ENCODE results near the gene RBFOX1.

The RBFOX1 gene

GRCh38 chr16:7716660-7717550, 384.3 kb downstream of the RBFOX1 start:
- H3K4me1 ChIP-seq: peaks cover 10% of the 10 kb centered on the region; the same call in 1 of the 2 replicates
- no peak overlapping the region for H3K4me3 ChIP-seq
- H3K4me2 ChIP-seq: no peak overlapping the region
- TF ChIP-seq Cebpa-rat (IDR thresholded peaks at IDR 0.05): no peak
- H3K27ac ChIP-seq: no peak overlapping the region
- H4K20me1 ChIP-seq: no peaks in the 10 kb centered on the region
- no peaks in the 10 kb centered on the region for H3K36me3 ChIP-seq
- H3K27me3 ChIP-seq: no peaks in the 10 kb centered on the region
- H3K9me3 ChIP-seq: no peaks in the 10 kb centered on the region
- no peak overlapping the region for H3K9ac ChIP-seq

DNA sequence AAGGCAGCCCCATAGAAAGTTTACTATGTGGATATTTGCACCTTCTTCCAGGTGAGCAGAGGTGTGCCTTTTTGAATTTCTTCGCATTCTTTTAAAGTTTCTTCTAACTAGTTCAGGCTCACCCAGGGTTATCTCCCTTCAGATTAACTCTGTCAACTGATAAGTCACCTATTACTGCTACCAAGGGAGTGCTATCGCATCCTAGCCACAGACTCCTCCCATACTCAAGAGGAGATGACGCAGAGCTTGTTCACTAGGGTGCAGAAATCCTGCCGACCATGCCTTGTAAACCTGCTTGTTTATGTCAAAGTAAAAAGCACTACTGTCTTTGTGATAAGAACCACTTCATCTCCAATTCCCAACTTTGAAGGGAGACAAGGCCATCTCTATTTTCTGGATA, 390.1 kb downstream of the RBFOX1 start:
- H3K9me3 ChIP-seq: no peaks in the 10 kb centered on the region
- H3K4me1 ChIP-seq: 0 out of 2 replicates have a peak, but pooled peaks cover under 1% of the 10 kb centered on the region
- no peaks in the 10 kb centered on the region for H3K27me3 ChIP-seq
- no peak overlapping the region for H3K9ac ChIP-seq
- no peak overlapping the region for H3K4me2 ChIP-seq
- no peak overlapping the region for H3K4me3 ChIP-seq
- no peak for TF ChIP-seq Cebpa-rat (IDR thresholded peaks at IDR 0.05)
- no peaks in the 10 kb centered on the region for H3K36me3 ChIP-seq
- no peaks in the 10 kb centered on the region for H4K20me1 ChIP-seq
- no peak overlapping the region for H3K27ac ChIP-seq

GRCh38 chr16:7731141-7731540, 398.5 kb downstream of the RBFOX1 start:
- Histone ChIP-seq H3K4me2 (no peak overlapping the region), H3K27me3 (no peaks in the 10 kb centered on the region), H3K36me3 (no peaks in the 10 kb centered on the region), H3K27ac (no peak overlapping the region), H3K9me3 (no peaks in the 10 kb centered on the region), H3K4me1 (peaks cover 8% of the 10 kb centered on the region), H3K9ac (no peak overlapping the region), H3K4me3 (no peak overlapping the region), H4K20me1 (no peaks in the 10 kb centered on the region)
- TF ChIP-seq Cebpa-rat (IDR thresholded peaks at IDR 0.05): no peak

DNA sequence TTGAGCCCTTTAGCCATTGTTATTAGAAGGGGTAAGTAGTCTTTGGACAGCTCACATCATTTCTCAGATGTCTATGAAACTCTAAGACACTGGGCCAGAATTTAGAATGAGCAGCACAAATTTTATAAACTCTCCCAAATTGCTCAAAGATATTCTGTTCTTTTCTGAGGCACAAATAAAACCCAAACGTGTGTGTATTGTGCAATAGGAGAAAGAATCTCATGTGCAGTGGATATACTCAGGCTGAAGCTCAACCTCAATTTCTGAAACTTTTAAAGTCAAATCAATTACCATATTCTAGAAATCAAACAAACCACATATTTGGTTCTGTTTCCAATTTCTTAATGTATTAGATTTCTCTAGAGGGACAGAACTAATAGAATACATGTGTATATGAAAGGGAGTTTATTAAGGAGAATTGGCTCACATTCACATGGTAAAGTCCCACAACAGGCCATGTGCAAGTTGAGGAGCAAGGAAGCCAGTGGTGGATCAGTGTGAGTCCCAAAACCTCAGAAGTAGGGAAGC, 403.6 kb downstream of the RBFOX1 start:
- no peak overlapping the region for H3K9ac ChIP-seq
- H3K9me3 ChIP-seq: peaks cover 3% of the 10 kb centered on the region; the same call in 1 of the 2 replicates
- H3K27me3 ChIP-seq: no peaks in the 10 kb centered on the region
- no peaks in the 10 kb centered on the region for H4K20me1 ChIP-seq
- H3K4me2 ChIP-seq: no peak overlapping the region
- no peak; the same call in 1 of the 2 replicates for TF ChIP-seq Cebpa-rat (IDR thresholded peaks at IDR 0.05)
- H3K36me3 ChIP-seq: no peaks in the 10 kb centered on the region
- H3K4me1 ChIP-seq: peaks cover 8% of the 10 kb centered on the region
- no peak overlapping the region for H3K27ac ChIP-seq
- no peak overlapping the region for H3K4me3 ChIP-seq

- H3K36me3 ChIP-seq: no peaks in the 10 kb centered on the region
- TF ChIP-seq Cebpa-rat (IDR thresholded peaks at IDR 0.05): no peak
- H3K4me2 ChIP-seq: no peak overlapping the region
- H4K20me1 ChIP-seq: no peaks in the 10 kb centered on the region
- H3K4me3 ChIP-seq: no peak overlapping the region
- H3K27me3 ChIP-seq: no peaks in the 10 kb centered on the region
- H3K27ac ChIP-seq: no peak overlapping the region
- peaks cover 3% of the 10 kb centered on the region; the same call in 1 of the 2 replicates for H3K9me3 ChIP-seq
- no peaks in the 10 kb centered on the region for H3K4me1 ChIP-seq
- H3K9ac ChIP-seq: no peak overlapping the region
Observed at GRCh38 chr16:7742626-7743025, 410.0 kb downstream of the RBFOX1 start.

GRCh38 chr16:7744546-7745264, 412.1 kb downstream of the RBFOX1 start:
- Histone ChIP-seq H3K4me3 (no peak overlapping the region), H3K9me3 (no peaks in the 10 kb centered on the region), H3K4me1 (no peaks in the 10 kb centered on the region), H3K36me3 (no peaks in the 10 kb centered on the region), H3K27me3 (no peaks in the 10 kb centered on the region), H4K20me1 (no peaks in the 10 kb centered on the region), H3K27ac (no peak overlapping the region), H3K4me2 (no peak overlapping the region), H3K9ac (no peak overlapping the region)
- TF ChIP-seq Cebpa-rat (IDR thresholded peaks at IDR 0.05): no peak

DNA sequence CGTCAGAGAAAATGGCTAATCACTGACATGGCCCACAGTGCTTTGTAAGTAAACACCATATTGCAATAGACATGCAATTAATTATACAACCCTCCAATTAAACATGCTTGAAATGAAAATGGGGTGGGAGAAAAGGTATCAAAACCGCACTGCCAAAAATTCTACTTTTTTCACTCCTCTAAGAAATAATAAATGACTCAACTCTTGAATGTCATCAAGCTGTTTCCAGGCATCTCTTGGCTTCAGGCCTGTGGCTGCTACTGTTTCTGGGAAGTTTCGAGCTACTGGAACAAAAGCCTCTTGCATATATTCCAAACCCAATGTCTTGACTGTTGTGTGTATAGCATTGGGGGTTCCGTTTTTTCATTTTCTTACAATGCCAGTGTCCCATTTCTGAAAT, 412.6 kb downstream of the RBFOX1 start:
- H3K27me3 ChIP-seq: no peaks in the 10 kb centered on the region

DNA sequence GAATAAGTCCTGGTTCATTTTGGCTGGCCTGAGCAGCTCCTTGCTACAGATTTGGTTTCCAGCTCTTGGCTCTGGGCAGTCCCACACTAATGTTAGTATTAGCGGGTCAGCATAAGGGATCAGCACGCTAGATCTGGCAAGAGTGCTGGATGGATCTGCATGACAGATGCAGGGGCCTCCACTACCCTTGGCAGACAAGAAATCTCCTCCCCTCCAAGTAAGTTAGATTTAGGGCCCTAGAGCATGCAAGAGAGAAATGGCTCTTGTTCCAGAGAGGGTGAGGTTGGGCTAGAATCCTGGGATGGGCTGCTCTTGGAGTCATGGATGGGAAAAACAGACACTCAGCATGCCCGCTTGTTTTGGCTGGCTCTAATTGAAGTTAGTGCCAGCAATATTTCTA, 414.3 kb downstream of the RBFOX1 start:
- no peak overlapping the region for H3K4me3 ChIP-seq
- no peaks in the 10 kb centered on the region for H3K36me3 ChIP-seq
- H3K4me1 ChIP-seq: no peaks in the 10 kb centered on the region
- H3K27me3 ChIP-seq: no peaks in the 10 kb centered on the region
- no peak overlapping the region for H3K27ac ChIP-seq
- H3K9ac ChIP-seq: no peak overlapping the region
- H3K9me3 ChIP-seq: no peaks in the 10 kb centered on the region
- H3K4me2 ChIP-seq: no peak overlapping the region
- no peaks in the 10 kb centered on the region for H4K20me1 ChIP-seq
- TF ChIP-seq Cebpa-rat (IDR thresholded peaks at IDR 0.05): no peak

More for the DNA sequence above, 412.6 kb downstream of the RBFOX1 start:
- Histone ChIP-seq H4K20me1 (no peaks in the 10 kb centered on the region), H3K27ac (no peak overlapping the region), H3K4me2 (no peak overlapping the region), H3K36me3 (no peaks in the 10 kb centered on the region), H3K4me1 (no peaks in the 10 kb centered on the region), H3K4me3 (no peak overlapping the region), H3K9ac (no peak overlapping the region), H3K9me3 (no peaks in the 10 kb centered on the region)
- TF ChIP-seq Cebpa-rat (IDR thresholded peaks at IDR 0.05): no peak

- Histone ChIP-seq H3K4me1 (no peaks in the 10 kb centered on the region), H4K20me1 (no peaks in the 10 kb centered on the region), H3K9me3 (no peaks in the 10 kb centered on the region), H3K4me3 (no peak overlapping the region), H3K9ac (no peak overlapping the region), H3K27ac (no peak overlapping the region), H3K4me2 (no peak overlapping the region), H3K36me3 (no peaks in the 10 kb centered on the region), H3K27me3 (no peaks in the 10 kb centered on the region)
- no peak for TF ChIP-seq Cebpa-rat (IDR thresholded peaks at IDR 0.05)
Observed at GRCh38 chr16:7748522-7748921, 415.9 kb downstream of the RBFOX1 start.
